PC-3 (cell line): ENCODE measurements around the gene JAZF1. TPM values are rescaled to one million over a fixed set of nuclear protein-coding genes. Genes with fewer than 3 reads are reported as not detected.

Experiments used
- ATAC-seq: fragments of 200-7000 bp; cut with Tn5 transposase; 2 replicates; pipeline ENCODE4 v1.9.1; 2020; ENCODE audit warnings: mild to moderate bottlenecking, moderate library complexity
- BruUV-seq: library from RNA; stranded (reverse); fragments of 400-500 nt; replicated peaks from 2 replicates; lab custom pipeline; 2021; lab: Mats Ljungman, UMichigan
- CTCF ChIA-PET: fragments of 300-600 bp; sonication (Branson Sonifier 250); formaldehyde crosslinking; loops from one replicate; lab custom pipeline; 2022; ENCODE audit warnings: antibody characterized with exemption; lab: Charles Lee
- POLR2A ChIA-PET: fragments of 300-600 bp; sonication (Branson Sonifier 250); formaldehyde crosslinking; loops from one replicate; lab custom pipeline; 2022; ENCODE audit warnings: antibody characterized with exemption; ENCODE audit not compliant: unreplicated experiment; lab: Charles Lee
- DNase-seq: peaks from one replicate; pipeline ENCODE4 v3.0.0-alpha.2; 2015
- H2AFZ ChIP-seq: fragments of 300-600 bp; sonication (generic); 2 replicates; pipeline ENCODE4 v1.6.0; 2016; ENCODE audit warnings: antibody characterized with exemption, low read length
- H3F3A ChIP-seq: fragments of 300-600 bp; sonication (generic); one replicate; pipeline ENCODE4 v1.6.0; 2017; ENCODE audit warnings: antibody characterized with exemption, low read length, control low read depth, mild to moderate bottlenecking; ENCODE audit not compliant: unreplicated experiment
- H3K27ac ChIP-seq: fragments of 300-600 bp; sonication (generic); 2 replicates; pipeline ENCODE4 v1.5.1; 2016; ENCODE audit warnings: mild to moderate bottlenecking, low read length
- H3K27me3 ChIP-seq: fragments of 300-600 bp; sonication (generic); 2 replicates; pipeline ENCODE4 v1.6.1; 2016; ENCODE audit warnings: low read length, mixed read lengths
- H3K36me3 ChIP-seq: fragments of 300-600 bp; sonication (generic); 2 replicates; pipeline ENCODE4 v1.6.1; 2016; ENCODE audit warnings: low read depth, mixed run types, low read length, mixed read lengths
- H3K4me1 ChIP-seq: fragments of 300-600 bp; sonication (generic); 2 replicates; pipeline ENCODE4 v1.5.1; 2016; ENCODE audit warnings: low read length; ENCODE audit not compliant: insufficient read depth
- H3K4me2 ChIP-seq: fragments of 300-600 bp; sonication (generic); 2 replicates; pipeline ENCODE4 v1.6.0; 2016; ENCODE audit warnings: low read length
- H3K4me3 ChIP-seq: fragments of 300-600 bp; sonication (generic); 2 replicates; pipeline ENCODE4 v1.5.1; 2016; ENCODE audit warnings: mild to moderate bottlenecking, low read length, mixed read lengths
- H3K79me2 ChIP-seq: fragments of 300-600 bp; sonication (generic); 2 replicates; pipeline ENCODE4 v1.6.1; 2017; ENCODE audit warnings: low read length, mixed read lengths
- H3K9ac ChIP-seq: fragments of 300-600 bp; sonication (generic); 2 replicates; pipeline ENCODE4 v1.6.0; 2016; ENCODE audit warnings: mild to moderate bottlenecking, low read length
- H3K9me2 ChIP-seq: fragments of 300-600 bp; sonication (generic); replicated peaks from 2 replicates; pipeline ENCODE4 v1.6.1; 2016; ENCODE audit warnings: mixed run types, low read length, mixed read lengths
- H3K9me3 ChIP-seq: fragments of 300-600 bp; sonication (generic); 2 replicates; pipeline ENCODE4 v1.6.1; 2016; ENCODE audit warnings: low read length, mixed read lengths
- H4K20me1 ChIP-seq: fragments of 300-600 bp; sonication (generic); 2 replicates; pipeline ENCODE4 v1.6.1; 2016; ENCODE audit warnings: low read length, mixed read lengths
- CTCF ChIP-seq: fragments of 300-600 bp; sonication (generic); conservative IDR thresholded peaks from 2 replicates; pipeline ENCODE4 v1.5.1; 2017; ENCODE audit warnings: antibody characterized with exemption, low read depth, mild to moderate bottlenecking, low read length
- EZH2 ChIP-seq: fragments of 300-600 bp; sonication (generic); IDR thresholded peaks from one replicate; pipeline ENCODE4 v1.6.1; 2017; ENCODE audit warnings: antibody characterized with exemption, mild to moderate bottlenecking, low read length; ENCODE audit not compliant: unreplicated experiment
- EZH2phosphoT487 ChIP-seq: fragments of 300-600 bp; sonication (generic); IDR thresholded peaks from 2 replicates; pipeline ENCODE4 v1.6.1; 2018; ENCODE audit warnings: mild to moderate bottlenecking, antibody characterized with exemption, low read length, borderline replicate concordance
- intact Hi-C: fragments of 100-400 bp; cut with micrococcal nuclease; formaldehyde crosslinking; loops from 2 replicates; pipeline ENCODE4 v1.9.0; 2023
- total RNA-seq: library from RNA; depleted of rRNA; stranded (reverse); fragments of >200 nt; gene quantifications from 2 replicates; pipeline ENCODE4 v1.2.3, GENCODE V29; 2014

JAZF1 gene
- total RNA-seq, 1 experiment from 2014 or later: 2.3 TPM

GRCh38 chr7:27953777-27954176, 226.8 kb downstream of the JAZF1 start:
- DNase-seq (no peak), ATAC-seq (no peak)
- H3K4me3 ChIP-seq: no peak overlapping the region
- POLR2A ChIA-PET: no interaction called here
- TF ChIP-seq CTCF (no peak), EZH2phosphoT487 (no peak), EZH2 (no peak)
- H3K9ac ChIP-seq: no peak overlapping the region
- no TSS peak for BruUV-seq
- H3K4me1 ChIP-seq: no peaks in the 10 kb centered on the region
- no peak overlapping the region for H2AFZ ChIP-seq
- no peaks in the 10 kb centered on the region for H3K36me3 ChIP-seq
- H3K4me2 ChIP-seq: no peak overlapping the region
- H3K27me3 ChIP-seq: no peaks in the 10 kb centered on the region
- CTCF ChIA-PET: interaction anchor here (0.5 kb wide), 1 partner anchor 459 kb away, joined by 5 read pairs; no protein-coding TSS in a partner anchor
- H3K9me3 ChIP-seq: no peaks in the 10 kb centered on the region
- no peaks in the 10 kb centered on the region for H3K9me2 ChIP-seq
- no peak overlapping the region for H3K27ac ChIP-seq
- no peaks in the 10 kb centered on the region for H3K79me2 ChIP-seq
- intact Hi-C loops: no loop called here
- no peaks in the 10 kb centered on the region for H4K20me1 ChIP-seq
- H3F3A ChIP-seq: no peaks in the 10 kb centered on the region

GRCh38 chr7:27953361-27953760, 227.2 kb downstream of the JAZF1 start:
- ATAC-seq: no peak
- no peak overlapping the region for H2AFZ ChIP-seq
- POLR2A ChIA-PET: interaction anchor here (0.5 kb wide), 1 partner anchor 67 kb away, joined by 3 read pairs; no protein-coding TSS in a partner anchor
- no peak overlapping the region for H3K27ac ChIP-seq
- no peaks in the 10 kb centered on the region for H3K4me1 ChIP-seq
- H4K20me1 ChIP-seq: no peaks in the 10 kb centered on the region
- H3K36me3 ChIP-seq: no peaks in the 10 kb centered on the region
- no peak for DNase-seq
- H3K27me3 ChIP-seq: no peaks in the 10 kb centered on the region
- no peaks in the 10 kb centered on the region for H3K9me2 ChIP-seq
- TF ChIP-seq CTCF (no peak), EZH2 (no peak), EZH2phosphoT487 (no peak)
- CTCF ChIA-PET: interaction anchor here (0.5 kb wide), 1 partner anchor 458 kb away, joined by 5 read pairs; no protein-coding TSS in a partner anchor
- intact Hi-C loops: no loop called here
- no peak overlapping the region for H3K4me3 ChIP-seq
- H3K9me3 ChIP-seq: no peaks in the 10 kb centered on the region
- no peak overlapping the region for H3K9ac ChIP-seq
- H3K4me2 ChIP-seq: no peak overlapping the region
- BruUV-seq: no TSS peak
- no peaks in the 10 kb centered on the region for H3K79me2 ChIP-seq
- no peaks in the 10 kb centered on the region for H3F3A ChIP-seq

- Histone ChIP-seq H3K4me1 (no peaks in the 10 kb centered on the region), H3K9me3 (no peaks in the 10 kb centered on the region), H2AFZ (no peak overlapping the region), H4K20me1 (no peaks in the 10 kb centered on the region), H3K9ac (no peak overlapping the region), H3K79me2 (no peaks in the 10 kb centered on the region), H3K27ac (no peak overlapping the region), H3K4me3 (no peak overlapping the region), H3K4me2 (no peak overlapping the region), H3F3A (no peaks in the 10 kb centered on the region), H3K36me3 (no peaks in the 10 kb centered on the region), H3K27me3 (no peaks in the 10 kb centered on the region), H3K9me2 (no peaks in the 10 kb centered on the region)
- DNase-seq (no peak), ATAC-seq (no peak)
- no peak for TF ChIP-seq EZH2phosphoT487
- TF ChIP-seq CTCF: no peak
- no peak for TF ChIP-seq EZH2
- no TSS peak for BruUV-seq
- ChIA-PET CTCF (no interaction called here), POLR2A (interaction anchor here (0.5 kb wide), 1 partner anchor 67 kb away, joined by 3 read pairs; no protein-coding TSS in a partner anchor)
- intact Hi-C loops: no loop called here
These were observed 227.9 kb downstream of the JAZF1 start for GRCh38 chr7:27952456-27953285.
